OCI-LY1 (cell line): ENCODE data around the gene CD2.

Experiments
- CTCF ChIP-seq: fragments of 200-600 bp; sonication (generic), shearing (Covaris generic); IDR thresholded peaks from 2 replicates; pipeline ENCODE4 v1.5.1; 2017; ENCODE audit warnings: mild to moderate bottlenecking, antibody characterized with exemption, low read length, moderate library complexity, mixed read lengths
- EZH2 ChIP-seq: fragments of 200-600 bp; sonication (generic), shearing (Covaris generic); IDR thresholded peaks from 2 replicates; pipeline ENCODE4 v1.8.0; 2017; ENCODE audit warnings: borderline replicate concordance, mixed run types, mild to moderate bottlenecking, antibody characterized with exemption, low read length, moderate library complexity, mixed read lengths

GRCh38 chr1:116721451-116722007 lies 32.7 kb upstream of the CD2 start:
- TF ChIP-seq CTCF = no peak
- TF ChIP-seq EZH2 = no peak
